Measurements from ENCODE around the gene NAA35. TPM values are rescaled to one million over a fixed set of nuclear protein-coding genes. Genes with fewer than 3 reads are reported as not detected.
"Not testable (repeated sequence)": the region's sequence is repeated elsewhere in the genome, so short reads cannot be mapped to it uniquely, and the experiment has no call there.

NAA35 gene
- total RNA-seq, 1 donor from 2014 or later, result 24.2 TPM

GRCh38 chr9:85943757-85944430, 2.9 kb downstream of the NAA35 start:
- intact Hi-C loops (cut with micrococcal nuclease), result loop anchor here (2.0 to 10.0 kb wide), 4 partner anchors 21 to 1649 kb away; no protein-coding TSS in a partner anchor

DNA sequence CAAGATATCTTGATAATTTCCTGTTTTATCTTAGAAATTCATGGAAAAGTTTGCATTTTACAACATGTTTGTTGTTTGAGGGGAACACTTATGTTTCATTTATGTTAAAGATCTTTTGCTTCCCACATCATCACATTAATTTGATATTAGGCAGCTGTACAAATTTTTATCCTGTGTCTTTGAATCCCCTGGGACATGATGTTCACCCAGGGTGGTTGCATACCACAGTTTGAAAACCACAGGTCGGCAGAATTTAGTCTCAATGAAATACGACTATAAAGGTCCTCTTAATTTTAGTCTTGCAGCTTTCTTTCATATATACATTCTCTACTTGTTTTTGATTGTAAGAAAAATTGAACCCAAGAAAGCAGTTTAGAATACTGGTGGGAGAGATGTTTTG, 3.7 kb downstream of the NAA35 start:
- intact Hi-C loops (cut with micrococcal nuclease), result loop anchor here (5.0 to 10.0 kb wide), 2 partner anchors 393 to 1650 kb away; no protein-coding TSS in a partner anchor

- intact Hi-C loops (cut with micrococcal nuclease), result loop anchor here (10.0 kb wide), 1 partner anchor 1655 kb away; no protein-coding TSS in a partner anchor
Measured at GRCh38 chr9:85949586-85950335, 8.8 kb downstream of the NAA35 start.

DNA sequence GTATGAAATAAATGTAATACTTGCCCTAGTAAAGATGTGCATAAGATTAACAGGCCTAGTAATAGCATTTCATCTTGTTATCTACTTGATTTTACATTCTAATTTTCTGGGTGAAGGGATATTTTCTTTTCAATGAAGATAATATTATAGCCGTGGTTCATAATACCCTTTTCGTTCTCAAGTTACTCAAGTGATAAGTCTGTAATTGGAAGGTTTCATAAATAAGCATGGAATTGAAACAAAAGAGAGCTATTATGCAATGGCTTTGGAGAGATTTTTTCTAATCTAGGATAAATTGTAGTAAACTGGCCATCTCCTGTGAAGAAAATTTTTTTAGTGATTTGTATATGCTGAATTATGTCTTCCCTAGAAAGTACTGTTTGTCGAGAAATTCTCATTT, 19.0 kb downstream of the NAA35 start:
- intact Hi-C loops (cut with micrococcal nuclease), result no loop called here

- intact Hi-C loops (cut with micrococcal nuclease), result no loop called here
Measured at GRCh38 chr9:85960688-85961093, 19.7 kb downstream of the NAA35 start.

- intact Hi-C loops (cut with micrococcal nuclease), result loop anchor here (2.0 kb wide), 1 partner anchor 22 kb away; no protein-coding TSS in a partner anchor
Measured at GRCh38 chr9:85964526-85964925, 23.6 kb downstream of the NAA35 start.

DNA sequence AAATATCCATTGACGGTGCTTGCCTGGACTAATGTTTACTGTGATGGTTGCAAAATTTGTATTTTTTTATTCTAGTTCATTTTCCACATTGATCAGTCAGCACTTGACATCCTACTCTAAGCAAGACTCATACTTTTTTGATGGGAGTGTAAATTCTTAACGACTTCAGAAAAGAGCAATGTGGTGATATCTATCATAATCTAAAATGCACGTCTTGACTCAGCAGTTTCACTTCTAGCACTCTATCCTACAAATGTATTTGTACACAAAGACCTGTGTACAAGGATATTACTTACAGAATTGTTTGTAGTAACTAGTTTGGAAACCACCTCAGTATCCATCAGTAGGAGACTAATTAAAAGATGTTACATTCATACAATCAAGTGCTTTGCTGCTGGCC, 24.0 kb downstream of the NAA35 start:
- intact Hi-C loops (cut with micrococcal nuclease), result loop anchor here (2.0 kb wide), 1 partner anchor 22 kb away; no protein-coding TSS in a partner anchor

DNA sequence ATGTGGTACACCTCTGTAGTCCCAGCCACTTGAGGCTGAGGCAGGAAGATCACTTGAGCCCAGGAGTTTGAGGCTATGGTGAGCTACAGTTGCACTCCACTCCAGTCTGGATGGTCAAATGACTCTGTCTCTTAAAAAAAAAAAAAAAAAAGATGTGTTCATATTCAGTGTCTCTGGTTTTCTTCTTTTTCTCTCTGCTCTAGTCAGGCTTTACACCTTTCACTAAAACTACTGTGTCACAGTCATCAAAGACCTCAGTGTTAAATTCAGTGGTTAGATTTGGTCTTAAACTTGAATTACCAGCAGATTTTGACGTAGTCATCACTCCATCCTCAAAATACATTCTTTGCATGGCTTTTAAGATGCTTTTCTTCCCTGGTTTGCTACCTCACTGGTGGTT, 28.8 kb downstream of the NAA35 start:
- intact Hi-C loops (cut with micrococcal nuclease), result no loop called here

DNA sequence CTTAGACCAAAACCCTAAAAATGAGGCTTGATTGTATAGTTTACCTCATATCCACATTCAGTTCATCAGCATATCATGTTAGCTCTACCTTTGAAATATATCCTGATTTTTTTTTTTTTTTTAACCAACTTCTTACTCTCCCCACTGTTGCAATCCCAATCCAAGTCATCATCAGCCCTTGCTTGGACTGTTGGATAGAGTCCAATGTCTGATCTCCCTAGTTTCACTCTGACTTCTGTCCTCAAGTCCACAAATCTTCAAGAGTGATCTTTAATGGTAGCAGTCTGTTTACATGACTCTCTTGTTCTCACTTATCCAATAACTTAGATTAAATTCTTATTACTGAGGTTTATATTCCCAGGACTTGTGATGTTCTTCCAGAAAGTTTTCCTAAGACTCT, 30.8 kb downstream of the NAA35 start:
- intact Hi-C loops (cut with micrococcal nuclease), result no loop called here

GRCh38 chr9:85973238-85973637, 32.3 kb downstream of the NAA35 start:
- intact Hi-C loops (cut with micrococcal nuclease), result no loop called here

DNA sequence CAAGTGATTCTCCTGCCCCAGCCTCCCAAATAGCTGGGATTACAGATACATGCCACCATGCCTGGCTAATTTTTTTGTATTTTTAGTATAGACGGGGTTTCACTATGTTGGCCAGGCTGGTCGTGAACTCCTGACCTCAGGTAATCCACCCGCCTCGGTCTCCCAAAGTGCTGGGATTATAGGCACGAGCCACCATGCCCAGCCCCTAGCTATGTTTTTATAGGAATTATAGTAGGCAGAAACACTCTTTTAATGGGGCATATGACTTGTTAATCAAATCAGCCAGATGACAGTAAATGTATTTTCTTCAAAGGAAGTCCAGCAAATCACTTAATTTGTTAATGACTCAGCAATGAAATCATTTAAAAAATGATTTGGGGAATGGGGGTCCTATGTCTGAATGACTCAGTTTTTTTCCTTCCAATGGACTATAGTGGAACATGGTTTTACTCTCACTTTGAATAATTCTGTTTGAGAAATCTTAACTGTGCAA, 33.2 kb downstream of the NAA35 start:
- intact Hi-C loops (cut with micrococcal nuclease), result not testable (repeated sequence)

DNA sequence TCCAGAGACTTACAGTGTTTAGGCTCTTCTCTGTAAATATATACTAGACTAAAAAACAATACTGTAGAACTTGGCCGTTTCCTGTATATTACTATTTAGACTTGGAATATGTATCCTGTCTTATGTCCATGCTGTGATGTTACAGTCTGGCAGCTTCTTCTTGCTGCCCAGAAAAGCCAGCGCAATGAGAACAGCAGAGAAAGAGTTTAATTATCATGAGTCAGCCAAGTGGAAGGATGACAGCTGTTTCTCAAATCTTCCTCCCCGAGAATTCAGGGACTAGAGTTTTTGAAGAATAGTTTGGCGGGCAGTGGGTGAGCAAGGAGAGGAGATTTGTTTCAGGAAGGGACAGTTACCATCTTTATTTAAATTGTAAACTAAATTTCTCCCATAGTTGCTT, 37.5 kb downstream of the NAA35 start:
- intact Hi-C loops (cut with micrococcal nuclease), result no loop called here

GRCh38 chr9:85981369-85981768, 40.4 kb downstream of the NAA35 start:
- intact Hi-C loops (cut with micrococcal nuclease), result no loop called here

DNA sequence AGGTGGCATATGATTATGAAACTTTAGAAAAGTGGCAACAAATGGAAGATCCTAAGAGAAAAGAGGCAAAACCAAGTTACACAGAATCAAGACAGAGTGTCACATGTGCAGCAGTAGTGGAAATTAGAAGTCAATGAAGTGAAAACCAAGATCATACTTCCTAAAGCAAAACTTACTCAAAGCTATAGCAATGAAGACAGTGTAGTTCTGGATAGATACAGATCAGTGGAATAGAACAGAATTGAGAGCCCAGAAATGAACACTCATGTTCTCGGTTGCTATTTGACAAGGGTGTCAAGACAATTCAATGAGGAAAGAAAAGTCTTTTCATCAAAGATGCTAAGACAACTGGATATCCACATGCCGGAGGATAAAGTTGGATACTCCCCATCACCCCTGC, 43.5 kb downstream of the NAA35 start:
- intact Hi-C loops (cut with micrococcal nuclease), result no loop called here

DNA sequence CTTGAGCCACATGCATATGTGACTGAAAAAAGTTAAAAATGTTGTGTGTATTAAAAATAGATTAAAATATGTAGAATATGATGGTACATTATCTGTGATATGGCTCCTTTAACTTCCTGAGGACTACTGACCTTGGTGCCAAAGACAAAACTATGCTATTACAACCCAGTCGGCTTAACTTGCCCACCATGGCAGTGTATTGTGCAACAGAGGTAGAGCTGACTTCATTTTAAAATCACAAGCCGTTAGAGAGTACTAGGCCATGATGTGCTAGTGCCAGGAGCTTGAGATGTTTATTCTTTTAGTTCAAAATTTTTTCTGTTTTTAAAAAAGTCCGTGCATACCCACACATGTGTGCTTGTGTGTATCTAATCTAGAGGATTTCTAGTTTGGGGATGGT, 46.3 kb downstream of the NAA35 start:
- intact Hi-C loops (cut with micrococcal nuclease), result no loop called here

DNA sequence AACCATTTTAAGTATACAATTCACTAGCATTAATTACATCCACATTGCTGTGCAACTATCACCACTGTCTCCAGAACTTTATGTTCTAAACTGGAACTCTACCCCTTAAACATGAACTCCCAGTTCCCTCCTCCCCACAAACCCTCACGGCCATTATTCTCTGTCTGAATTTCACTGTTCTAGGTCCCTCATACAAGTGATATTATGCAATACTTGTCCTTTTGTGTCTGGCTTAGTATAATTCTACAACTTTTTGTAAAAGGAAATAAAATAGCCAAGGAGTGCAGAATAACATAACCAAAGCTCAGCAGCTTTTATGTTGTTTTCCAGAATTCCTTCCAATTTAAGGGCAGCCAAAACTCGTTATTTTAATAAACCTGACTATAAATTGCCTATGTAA, 53.2 kb downstream of the NAA35 start:
- intact Hi-C loops (cut with micrococcal nuclease), result no loop called here

- intact Hi-C loops (cut with micrococcal nuclease), result no loop called here
Measured at GRCh38 chr9:85995097-85995496, 54.2 kb downstream of the NAA35 start.

DNA sequence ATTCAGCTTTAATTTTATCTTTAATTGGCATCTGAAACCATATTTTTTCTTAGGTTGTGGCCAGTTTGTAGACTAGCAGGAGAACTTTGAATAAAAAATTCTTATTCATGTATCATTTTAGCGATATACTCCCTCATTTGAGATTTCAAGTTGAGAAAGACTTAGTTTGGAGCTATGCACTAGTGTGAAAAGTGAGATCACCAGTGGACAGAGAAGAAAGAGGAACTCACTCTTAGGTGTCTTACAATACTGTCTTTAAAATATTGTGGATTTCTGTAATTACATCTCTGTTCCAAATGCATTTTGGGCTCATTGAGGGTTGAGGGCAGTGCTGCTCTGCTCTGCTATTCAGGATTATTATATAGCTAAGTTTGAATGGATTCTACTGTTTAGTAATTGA, 54.7 kb downstream of the NAA35 start:
- intact Hi-C loops (cut with micrococcal nuclease), result no loop called here

GRCh38 chr9:86005253-86005775, 64.4 kb downstream of the NAA35 start:
- intact Hi-C loops (cut with micrococcal nuclease), result no loop called here

DNA sequence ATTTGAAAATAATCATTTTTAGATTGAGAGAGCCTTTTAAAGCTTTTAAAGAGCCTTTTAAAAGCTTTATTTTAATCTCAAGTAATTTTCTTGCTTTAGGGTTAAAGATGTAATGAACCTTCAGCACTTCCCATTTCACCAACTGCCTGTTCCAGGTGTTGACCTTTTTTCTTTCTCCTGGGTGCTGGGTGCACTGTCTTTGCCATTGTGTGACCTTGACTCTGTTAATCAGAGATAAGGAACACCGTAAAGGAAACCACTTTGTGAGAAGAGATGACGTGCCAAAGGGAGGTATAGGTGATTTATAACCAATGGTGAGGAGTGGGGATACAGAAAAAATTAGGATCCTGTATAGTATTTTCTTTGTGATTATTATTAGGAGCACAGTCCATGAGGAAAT, 68.2 kb downstream of the NAA35 start:
- intact Hi-C loops (cut with micrococcal nuclease), result no loop called here

DNA sequence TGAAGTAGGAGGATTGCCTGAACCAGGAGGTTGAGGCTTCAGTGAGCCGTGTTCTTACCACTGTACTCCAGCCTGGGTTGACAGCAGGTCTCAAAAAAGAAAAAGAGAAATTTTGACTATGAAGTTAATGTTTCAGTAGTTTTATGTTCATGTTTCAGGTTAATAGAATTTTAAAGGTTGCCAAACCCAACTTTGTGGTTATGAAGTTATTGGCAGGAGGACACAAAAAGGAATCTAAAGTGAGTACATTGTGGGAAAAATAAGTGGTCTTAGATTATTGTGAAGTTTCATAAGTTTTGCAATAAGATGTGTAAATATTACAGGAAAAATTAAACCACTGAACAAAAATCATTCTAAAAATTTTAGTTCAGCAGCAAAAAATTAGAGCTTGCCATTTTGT, 79.8 kb downstream of the NAA35 start:
- intact Hi-C loops (cut with micrococcal nuclease), result no loop called here

DNA sequence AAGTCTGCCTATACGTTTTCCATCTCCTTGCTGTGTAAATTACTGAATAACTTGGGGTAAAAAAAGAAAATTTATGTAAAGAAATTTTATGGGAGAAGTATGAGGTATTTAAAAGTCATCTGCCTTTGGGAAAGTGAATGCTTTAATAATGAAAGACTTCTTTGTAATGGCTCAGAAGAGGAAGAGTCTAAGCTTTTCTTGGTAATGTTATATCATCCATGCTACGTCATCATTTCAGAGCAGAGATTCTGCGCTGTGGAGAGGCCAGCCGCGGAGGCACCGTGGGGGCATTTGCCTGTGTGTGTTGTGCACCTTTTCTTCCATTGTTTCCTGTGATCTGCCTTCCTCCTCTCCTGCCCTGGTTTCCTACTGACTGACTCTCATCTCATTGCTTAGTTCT, 80.2 kb downstream of the NAA35 start:
- intact Hi-C loops (cut with micrococcal nuclease), result no loop called here

All from T-helper 1 cell treated with Interleukin-12 subunit alpha and Interleukin-12 subunit beta and Interleukin-4 antibody, amounts not matched to agents 30 ng/mL and 1 ng/mL, for 36 hours (primary cell).